HuH-7.5 (cell line): ENCODE data around the gene LRRC26.

ENCODE experiments used
- DNase-seq: peaks from one replicate; pipeline ENCODE4 v3.0.0; 2011; ENCODE audit warnings: low spot score

Gene LRRC26

DNA sequence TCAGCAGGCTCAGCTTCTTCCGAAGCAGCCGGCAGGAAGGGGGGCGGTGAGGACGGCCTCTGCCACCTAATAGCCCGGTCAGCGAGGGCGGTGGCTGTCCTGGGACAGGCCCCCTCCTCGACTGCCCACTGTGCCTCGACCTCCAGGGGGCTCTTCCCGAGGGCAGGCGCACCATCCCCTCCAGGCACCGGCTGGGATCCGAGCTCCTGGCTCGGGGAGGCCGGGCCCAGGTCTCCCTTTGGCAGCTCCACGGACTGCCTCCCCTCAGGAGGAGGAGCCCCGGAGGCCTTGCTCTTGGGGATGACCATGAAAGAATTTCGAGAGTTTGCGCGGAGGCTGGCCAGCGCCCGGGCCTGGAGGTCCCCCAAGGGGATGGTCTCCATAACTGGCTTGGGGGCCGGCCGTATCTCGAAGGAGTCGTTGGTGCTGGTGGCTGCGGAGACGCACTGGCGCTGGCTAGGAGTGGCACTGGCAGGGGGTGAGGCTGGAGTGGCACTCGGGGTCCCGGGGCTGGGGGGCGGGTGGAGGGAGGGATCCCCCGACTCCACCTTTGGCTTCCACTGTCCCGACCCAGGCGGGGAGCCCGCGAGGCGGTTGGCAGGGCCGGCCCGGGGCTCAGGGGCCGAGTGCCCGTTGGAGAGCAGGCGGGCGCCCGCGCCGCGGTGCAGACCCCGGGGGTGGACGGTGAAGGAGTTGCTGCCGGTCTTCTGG, 29.7 kb upstream of the LRRC26 start:
- no peak for DNase-seq

DNA sequence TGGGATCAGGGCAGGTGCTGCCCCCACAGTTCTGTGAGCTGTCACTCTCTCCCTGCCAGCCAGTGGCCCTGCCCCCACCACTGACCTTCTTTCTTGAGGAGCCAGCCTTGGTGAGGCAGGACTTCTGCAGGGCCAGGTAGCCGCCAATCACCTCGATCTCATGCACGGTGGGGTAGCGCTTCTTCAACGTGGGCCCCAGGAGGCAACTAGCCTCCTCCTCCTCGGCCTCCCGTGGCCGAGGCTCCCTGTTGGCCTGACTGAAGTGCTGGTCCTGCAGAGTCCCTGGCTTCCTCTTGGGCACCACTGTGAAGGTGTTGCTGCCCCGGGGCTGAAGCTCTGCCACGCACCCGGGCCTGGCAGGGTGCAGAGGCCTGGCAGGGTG, 29.0 kb upstream of the LRRC26 start:
- DNase-seq: no peak

DNA sequence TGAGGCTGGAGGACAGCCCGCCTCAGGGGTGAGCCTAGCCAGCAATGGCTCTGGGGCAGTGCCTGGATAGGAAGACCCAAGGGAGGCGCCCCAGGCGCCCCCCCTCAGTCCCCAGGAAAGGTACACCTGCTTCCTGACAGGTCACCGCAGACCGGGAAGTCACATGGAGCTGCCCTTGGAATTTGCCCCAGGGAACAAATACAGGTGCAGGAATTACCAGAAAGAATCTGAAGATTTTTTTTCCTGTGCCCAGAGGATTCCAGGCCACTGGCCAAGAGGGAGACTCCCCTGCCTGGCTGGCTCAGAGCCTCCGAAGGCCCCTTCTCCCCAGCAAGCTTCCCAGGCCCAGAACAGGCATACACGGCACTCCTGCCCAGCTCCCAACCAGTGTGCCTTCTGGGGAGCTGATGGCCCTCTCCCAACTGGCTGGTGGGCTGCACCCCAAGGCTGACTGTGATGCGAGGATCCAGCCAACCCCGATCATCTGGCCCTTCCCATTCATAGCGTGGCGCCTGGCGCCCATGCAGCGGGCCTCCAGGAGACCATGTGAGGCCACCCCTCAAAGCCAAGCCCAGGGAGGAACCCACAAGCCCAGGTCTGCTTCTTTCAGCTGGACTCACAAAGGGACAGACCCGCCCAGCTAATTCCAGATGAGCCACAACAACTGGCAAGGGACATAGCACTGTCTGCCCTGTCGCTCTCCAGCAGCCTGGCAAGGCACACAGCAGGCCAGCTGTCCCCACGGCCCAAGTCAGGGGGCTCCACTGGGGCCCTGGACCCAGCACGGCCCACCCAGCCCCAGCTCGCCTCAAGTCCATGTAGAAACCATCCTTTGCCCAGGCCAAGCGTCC, 28.4 kb upstream of the LRRC26 start:
- no peak for DNase-seq

DNA sequence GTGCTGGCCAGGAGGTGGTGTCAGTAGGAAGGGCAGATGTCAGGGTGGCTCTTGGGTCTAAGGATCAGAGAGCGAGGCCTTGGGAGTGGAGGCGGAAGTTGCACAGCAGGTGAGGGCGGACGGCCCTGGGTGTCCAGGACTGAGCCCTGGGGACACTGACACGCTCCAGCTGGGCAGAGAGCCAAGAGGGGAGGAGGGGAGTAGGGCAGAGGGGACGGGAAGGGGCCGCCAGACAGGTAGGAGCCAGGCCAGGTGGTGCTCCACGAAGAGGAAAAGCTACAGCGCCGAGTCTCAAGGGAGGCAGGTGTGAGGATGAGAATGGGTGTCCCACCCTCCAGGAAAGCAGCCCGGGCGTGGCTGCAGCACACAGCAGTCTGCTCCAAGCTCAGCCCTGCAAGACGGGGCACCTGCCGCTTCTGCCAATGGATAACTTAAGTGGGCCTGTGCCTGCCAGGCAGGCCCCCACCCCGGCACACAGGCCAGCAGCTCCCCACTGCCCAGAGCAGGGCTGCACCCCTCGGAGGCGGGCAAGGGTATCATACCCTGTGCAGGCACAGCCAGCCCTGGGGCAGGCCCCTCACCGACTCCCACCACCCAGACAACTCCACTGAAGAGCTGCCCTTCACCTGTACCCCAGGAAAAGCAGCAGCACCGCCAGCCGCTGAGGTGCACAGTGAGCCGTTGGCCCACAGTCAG, 25.8 kb upstream of the LRRC26 start:
- no peak for DNase-seq

DNA sequence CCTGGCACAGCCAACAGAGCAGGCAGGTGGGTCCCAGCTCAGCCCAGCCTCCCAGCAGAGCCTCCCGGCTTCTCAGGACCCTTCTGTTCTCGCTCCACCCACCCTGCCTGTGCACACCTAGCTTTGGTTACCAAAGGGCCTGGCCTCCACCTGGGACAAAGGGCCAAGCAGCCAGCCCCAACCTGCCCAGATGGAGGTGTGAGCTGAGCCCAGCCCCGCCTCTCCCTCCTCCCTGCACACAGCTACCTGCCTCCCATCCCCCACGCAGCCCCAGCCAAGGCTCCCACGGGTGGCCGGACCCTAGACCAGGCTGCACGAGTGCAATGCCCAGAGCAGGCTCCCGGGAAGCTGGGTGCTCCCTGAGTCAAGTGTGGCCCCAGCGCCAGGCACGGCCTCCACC, 25.1 kb upstream of the LRRC26 start:
- DNase-seq: no peak

DNA sequence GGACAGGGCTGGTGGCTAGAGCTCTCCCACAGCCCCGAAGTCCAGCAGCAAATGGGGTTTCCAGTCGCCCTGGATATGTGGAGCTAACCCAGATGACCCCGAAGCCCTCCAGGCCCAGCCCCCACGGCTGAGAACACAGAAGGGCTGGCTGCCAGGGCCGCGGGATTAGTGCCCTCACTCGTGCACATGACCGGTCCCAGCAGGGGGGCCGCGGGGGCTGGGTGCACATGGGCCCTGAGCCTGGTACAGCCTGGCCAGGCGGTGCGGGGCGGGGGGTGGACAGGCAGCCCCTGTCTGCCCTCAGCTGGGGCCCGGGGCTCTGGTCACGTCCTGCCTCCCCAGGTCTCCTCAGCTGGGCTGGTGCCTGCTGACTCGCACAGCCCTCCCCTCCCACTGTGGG, 24.5 kb upstream of the LRRC26 start:
- no peak for DNase-seq

DNA sequence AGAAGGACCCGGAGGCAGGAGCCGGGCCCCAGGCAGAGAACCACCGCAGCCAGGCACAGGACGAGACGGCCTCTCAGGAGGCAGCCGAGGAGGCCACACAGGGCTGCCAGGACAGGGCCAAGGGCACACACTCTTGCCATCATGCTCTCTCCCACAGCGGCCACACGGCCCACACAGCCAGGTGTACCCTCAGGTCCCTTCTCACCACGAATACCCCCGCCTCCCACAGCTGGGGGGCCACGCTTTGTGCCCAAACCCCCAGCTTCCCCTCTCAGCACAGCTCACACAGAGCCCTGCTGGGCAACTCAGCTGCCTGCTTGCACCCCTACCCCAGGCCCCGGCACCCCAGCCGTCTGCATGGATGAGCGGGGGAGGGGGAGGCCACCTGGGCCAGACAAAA, 23.9 kb upstream of the LRRC26 start:
- no peak for DNase-seq

DNA sequence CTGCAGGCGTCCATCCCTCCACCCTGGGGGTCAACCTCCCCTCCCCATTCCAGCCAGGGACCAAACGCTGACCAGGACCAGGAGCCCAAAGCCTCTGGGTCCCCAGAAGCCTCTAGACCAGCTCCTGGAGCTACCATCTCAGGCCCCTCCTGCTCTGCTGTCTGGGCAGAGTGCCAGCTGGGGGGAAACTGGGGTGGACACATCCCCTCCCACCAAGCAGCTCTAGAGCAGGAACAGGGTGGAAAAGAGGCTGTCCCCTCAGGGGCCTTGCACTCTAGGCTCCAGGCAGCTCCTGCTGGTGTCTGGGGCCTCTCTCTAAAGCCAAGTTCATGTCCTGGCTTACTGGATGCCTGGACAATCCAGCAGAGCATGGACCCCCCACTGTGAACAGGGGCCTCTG, 23.0 kb upstream of the LRRC26 start:
- DNase-seq: no peak

DNA sequence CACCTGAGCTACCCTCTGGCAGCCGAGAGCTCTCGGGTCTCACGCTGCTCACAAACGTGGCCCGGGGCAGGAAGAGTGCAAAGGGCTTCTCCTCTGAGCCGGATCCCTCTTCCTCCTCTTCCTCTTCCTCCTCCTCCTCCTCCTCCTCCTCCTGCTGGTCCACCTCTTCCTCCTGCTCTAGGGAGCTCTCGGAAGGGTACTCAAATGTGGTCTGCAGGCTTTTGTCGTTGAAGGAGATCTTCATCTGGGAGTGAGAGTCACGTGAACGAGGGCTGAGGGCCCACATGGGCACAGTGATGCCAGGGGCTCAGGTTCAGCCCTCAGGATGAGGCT, 22.6 kb upstream of the LRRC26 start:
- no peak for DNase-seq

DNA sequence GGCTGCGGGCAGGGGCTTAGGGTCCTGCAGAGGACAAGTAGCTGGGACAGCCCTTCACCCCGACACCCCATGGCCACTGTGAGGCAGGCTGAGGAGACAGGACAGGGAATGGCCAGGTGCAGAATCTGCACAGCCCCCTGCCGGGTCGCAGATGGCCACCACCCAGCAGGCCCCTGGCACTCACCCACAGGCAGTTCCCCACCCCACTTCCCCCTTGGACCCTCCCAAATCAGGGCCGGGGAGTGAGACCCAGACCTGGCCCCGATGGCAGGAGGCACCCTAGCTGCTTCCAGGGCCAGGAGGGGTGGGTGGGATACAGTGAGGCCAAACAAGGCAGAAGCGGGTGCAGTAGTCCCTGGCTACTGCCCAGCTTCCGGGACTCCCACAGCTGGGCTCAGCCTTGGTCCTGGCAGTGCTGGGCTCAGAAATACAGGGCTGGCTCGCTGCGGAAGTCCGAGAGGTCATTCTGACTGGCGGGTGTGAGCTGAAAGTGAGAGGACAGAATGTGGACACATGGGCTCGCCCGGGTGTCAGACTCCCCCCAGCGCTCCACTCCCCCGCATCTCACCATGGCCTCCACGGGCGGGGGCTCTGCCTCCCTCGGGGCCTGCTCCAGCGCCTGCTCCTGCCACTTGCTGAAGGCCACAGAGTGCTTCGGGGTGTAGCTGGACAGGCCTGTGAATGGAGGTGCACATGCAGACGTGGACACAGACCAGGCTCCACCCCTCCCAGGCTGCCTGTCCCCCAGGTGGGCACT, 22.0 kb upstream of the LRRC26 start:
- DNase-seq: no peak

DNA sequence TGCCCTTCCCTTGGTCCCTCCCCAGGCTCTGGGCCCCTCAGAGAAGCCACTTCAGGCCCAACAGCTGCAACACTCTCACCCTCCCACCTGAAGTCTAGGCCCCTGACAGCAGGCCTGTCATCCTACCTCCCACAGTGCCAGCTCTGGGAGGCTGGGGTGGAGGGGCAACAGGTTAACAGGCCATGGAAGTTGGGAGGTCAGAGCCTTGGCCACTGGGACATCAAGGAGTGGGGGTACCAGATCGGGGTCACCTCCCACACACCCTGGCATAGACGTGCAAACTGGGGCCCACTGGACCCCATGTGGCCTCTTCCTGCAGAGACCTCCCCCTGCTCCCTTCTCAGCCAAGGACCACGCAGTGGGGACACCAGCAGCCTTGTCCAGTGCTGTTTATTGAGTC, 21.4 kb upstream of the LRRC26 start:
- DNase-seq: no peak

DNA sequence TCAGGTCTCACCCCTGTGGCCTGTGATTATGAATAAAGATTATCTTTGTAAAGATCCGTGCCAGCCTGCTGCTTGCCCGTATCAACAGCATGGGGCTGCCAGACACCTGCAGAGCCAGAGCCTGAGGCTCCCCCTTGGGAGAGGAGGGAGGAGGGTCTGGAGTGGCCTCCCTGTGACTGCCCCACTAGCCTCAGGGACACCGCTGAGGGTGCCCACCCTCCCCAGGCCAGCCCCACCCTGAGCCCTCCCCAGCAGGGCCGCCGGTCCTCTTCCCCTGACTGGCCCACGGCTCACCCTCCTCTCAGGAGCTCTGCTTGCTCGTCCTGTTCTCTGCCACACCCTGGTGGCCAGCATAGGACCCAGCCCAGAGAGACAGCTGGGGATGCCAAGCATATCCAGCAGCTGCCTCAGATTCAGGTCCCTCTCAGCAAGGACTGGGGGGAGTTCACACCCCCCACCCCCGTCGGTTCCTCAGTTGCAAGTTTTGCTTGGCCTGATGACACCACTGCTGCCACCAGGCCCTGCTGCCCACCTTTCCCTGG, 20.5 kb upstream of the LRRC26 start:
- no peak for DNase-seq

DNA sequence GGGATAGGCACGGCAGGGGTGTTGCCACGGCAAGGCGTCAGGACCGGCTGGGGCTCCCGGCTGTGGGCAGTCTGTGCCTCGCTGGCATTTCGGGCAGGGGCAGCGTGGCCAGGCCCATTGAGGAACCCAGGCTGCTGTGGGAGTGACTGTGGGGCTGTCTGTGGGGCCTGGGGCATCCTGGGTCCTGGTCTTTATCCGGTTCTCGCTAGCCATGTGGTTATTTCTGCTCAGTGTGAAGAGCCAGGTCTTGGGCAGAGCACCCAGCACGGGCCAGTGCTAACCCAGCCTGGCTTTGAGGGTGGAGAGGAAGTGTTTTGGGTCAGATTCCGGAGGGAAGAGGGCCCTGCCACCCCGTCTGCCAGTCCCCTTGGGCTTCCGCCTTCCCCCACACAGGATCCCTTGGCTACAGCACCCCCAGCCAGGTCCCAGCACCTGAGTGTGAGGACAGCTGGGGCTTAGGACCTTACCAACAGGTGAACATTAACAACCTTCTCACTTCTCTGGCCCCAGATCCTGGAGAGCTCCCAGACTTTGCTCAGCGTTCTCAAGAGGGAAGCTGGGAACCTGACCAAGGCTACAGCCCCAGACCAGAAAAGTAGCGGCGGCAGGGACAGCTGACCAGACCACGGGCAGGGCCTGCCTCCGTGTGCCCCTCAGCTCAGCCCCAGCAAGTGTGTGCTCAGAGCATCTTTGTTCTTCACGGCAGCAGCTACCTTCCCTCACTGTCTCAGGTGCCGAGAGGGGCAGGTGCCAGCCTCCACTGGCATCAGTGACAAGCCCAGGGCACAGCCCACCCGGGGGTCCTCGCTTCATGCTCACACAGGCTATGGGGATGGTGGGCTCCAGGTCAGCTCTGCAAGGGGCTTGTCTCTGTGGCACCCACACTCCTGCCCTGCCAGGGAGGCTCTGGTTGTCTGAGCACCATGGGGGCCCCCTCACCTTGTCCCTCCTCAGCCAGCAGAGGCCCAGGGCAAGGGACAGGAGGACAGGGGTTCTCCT, 19.7 kb upstream of the LRRC26 start:
- no peak for DNase-seq

DNA sequence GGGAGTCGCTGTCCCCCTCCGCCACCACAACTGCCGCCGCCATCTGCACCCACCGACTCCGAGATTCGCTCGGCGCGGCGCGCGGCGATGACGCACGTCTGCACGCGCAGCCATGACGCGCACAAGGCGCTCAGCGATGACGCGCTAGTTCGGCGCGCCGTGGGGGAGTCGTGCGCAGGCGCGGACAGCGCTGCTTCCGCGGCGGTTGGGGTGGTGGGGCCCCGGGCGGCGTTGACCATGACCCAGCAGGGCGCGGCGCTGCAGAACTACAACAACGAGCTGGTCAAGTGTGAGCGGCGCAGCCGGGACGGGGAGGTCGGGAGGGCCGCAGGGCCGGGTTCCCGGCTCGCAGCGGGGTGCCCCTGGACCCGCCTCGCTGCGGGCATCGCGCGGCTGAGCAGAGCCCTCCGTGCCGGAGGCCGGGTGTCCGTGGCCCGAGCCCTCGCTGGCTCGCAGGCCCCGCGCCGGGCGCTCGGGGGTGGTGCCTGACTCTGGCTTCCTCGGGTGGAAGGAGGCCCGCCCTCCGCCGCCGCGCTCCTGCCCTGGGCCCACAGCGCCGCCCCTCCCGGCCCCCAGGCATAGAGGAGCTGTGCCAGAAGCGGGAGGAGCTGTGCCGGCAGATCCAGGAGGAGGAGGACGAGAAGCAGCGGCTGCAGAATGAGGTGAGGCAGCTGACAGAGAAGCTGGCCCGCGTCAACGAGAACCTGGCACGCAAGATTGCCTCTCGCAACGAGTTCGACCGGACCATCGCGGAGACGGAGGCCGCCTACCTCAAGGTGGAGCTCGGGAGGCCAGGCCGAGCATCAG, 18.8 kb upstream of the LRRC26 start, which contains the start of the genes ANAPC2 and SSNA1:
Gene ANAPC2, minus strand, starts transcription at position 71 of the 807 bp plus-strand sequence. Its CDS starts 28 bp downstream, at position 43.
Gene SSNA1, plus strand, starts transcription at position 187 of the 807 bp plus-strand sequence. Its CDS starts 51 bp downstream, at position 238.
- peak; percentile 94 for DNase-seq

DNA sequence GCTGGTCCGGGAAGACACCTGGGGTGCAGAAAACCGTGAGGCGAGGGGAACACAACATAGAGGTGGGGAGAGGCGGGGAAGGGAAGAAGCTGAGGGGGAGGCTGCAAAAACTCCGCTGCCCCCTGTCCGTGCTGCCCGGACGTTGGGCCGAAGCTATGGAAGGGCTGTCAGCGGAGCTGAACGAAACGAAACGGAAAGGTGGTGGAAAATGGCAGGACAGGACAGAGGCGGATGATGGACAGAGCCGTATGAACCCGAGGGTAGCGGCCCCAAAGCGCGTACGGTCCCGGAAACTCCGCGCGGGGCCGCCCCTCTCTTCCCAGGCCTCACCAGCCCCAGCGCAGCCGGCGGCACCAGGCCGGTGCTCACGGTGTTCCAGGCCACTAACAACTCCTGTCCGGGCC, 18.2 kb upstream of the LRRC26 start:
- no peak for DNase-seq

DNA sequence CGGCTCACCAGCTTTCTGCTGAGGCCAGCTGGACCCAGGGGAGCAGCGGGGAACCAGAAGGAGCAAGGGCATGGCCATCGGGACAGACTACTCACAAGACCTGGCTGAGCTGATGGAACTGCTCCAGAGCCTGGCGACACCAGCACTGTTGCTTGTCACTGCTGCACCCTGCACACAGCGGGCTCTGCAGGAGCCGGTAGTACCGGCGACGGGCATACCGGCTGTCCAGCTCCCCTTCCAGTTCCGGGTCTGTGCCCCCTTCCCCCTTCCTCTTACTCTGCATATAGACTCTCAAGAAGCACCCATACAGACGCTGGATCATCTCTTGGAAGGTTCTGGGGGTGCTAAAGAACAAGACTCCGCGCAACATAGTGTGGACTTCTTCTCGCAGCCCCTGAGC, 17.5 kb upstream of the LRRC26 start:
- no peak for DNase-seq

DNA sequence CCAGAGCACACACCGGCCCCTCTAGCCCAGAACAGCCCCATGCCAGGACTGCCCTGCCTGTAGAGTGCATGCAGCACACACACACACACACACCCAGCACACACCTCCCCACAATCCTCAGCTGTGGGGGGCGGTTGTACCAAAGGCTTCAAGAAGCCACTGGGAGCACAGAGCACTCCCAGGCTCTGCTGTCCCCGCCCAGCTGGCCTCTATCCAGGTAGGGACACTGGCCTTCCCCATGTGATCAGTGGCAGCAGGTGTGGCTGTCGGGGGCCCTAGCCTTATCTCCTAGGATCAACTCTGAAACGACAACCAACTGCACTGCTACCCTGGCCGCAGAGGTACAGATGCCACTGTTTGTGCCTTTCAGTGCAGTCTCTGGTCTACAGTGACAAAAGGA, 16.5 kb upstream of the LRRC26 start:
- no peak for DNase-seq

DNA sequence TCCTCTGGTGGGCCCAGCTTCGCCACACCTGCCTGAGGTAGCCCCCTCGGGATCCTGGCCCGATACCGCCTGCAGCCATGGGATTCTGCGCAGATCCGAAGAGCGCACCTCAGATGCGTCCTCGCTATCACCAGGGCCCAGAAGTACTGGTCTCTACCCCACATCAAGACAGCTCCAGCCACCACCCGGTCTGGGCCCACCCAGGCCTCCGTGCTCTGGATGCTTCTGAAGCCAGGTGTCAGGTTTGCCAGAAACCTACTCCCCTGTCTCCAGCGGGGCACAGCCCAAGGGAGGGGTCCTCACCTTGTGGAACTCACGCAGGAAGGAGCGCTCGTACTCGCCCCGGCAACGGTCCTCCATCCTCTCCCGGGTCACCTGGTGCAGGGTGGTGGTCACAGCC, 16.1 kb upstream of the LRRC26 start:
- DNase-seq: no peak

DNA sequence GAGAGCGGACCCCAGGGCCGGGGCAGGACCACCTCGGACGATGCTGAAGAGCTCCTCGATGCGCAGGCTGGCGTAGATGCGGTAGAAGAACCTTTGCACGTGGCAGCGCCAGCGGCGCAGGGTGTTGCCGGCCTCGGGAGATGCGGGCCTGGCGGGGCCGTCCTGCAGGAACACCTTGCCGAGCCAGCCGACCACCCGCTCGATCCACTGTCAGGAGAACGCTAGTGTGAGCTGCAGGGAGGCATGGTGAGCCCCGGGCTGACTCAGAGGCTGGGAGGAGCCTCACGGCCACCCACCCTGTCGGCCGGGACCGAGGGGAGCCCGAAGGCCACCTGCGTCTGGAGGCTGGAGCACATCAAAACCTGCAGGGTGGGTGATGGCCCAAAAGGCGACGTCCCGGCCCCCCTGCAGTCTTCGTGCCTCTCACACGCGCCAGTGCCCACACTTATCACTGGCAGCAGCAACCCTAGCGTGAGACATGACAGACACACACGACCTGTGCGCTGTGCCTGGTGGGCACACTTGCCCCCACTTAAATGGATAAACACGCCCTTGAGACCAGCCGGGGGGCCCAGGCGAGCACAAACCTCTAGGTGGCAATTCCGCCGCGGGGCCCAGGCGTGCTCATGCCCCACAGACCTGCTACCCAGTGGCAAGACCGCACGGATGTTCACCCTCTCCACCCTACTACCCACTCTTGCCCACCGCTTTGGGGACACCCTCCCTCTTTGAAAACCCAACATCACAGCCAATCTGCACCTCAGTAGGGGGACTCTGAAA, 15.2 kb upstream of the LRRC26 start:
- no peak for DNase-seq
